HG02763 (cell line): ENCODE measurements around the gene HSPA1L.

ENCODE experiments used
- ATAC-seq: cut with Tn5 transposase; IDR thresholded peaks from one replicate; pipeline ENCODE4 v1.9.1; 2021; ENCODE audit warnings: mild to moderate bottlenecking, moderate library complexity; ENCODE audit not compliant: unreplicated experiment

HSPA1L gene

GRCh38 chr6:31767096-31767645, 47.9 kb downstream of the HSPA1L start:
- no peak for ATAC-seq

GRCh38 chr6:31765910-31766794, 48.9 kb downstream of the HSPA1L start:
- no peak for ATAC-seq

- no peak for ATAC-seq
Observed at GRCh38 chr6:31765559-31765909, 49.5 kb downstream of the HSPA1L start.

GRCh38 chr6:31764198-31764597, 50.9 kb downstream of the HSPA1L start:
- ATAC-seq, result no peak

- ATAC-seq, result no peak
Observed at GRCh38 chr6:31763619-31763940, 51.5 kb downstream of the HSPA1L start.

GRCh38 chr6:31762878-31763618, 52.0 kb downstream of the HSPA1L start:
- no peak for ATAC-seq

- ATAC-seq, result no peak
Observed at GRCh38 chr6:31762356-31762755, 52.7 kb downstream of the HSPA1L start, which contains the start of gene SAPCD1. Gene SAPCD1, plus strand, starts transcription at chr6:31762656. Its CDS starts 399 bp downstream, at chr6:31763055.

GRCh38 chr6:31761343-31761742, 53.7 kb downstream of the HSPA1L start:
- ATAC-seq, result no peak

GRCh38 chr6:31760790-31761189, 54.3 kb downstream of the HSPA1L start:
- no peak for ATAC-seq
